Cardiac muscle cell (in vitro differentiated cells and primary cell): Measurements from ENCODE around the gene CATSPERD. TPM values are rescaled to one million over a fixed set of nuclear protein-coding genes. Genes with fewer than 3 reads are reported as not detected.
A peak's percentile ranks its signal among the peaks of the same experiment; 100 is the strongest.

Experiments
- DNase-seq, 2 donors: peaks; one replicate each; pipeline versions ENCODE4 v3.0.0 to v3.0.0-alpha.2; 2010 to 2017; ENCODE audit warnings: low read depth in 1 of 2, low spot score in 1 of 2
- H3K27ac ChIP-seq: fragments of 200-600 bp; sonication (generic); 2 replicates; pipeline ENCODE4 v1.5.1; 2016
- H3K27me3 ChIP-seq: fragments of 200-600 bp; sonication (generic); 2 replicates; pipeline ENCODE4 v1.6.0; 2016; ENCODE audit warnings: control low read depth
- H3K36me3 ChIP-seq: fragments of 200-600 bp; sonication (generic); 2 replicates; pipeline ENCODE4 v1.5.1; 2016; ENCODE audit warnings: control low read depth
- H3K4me1 ChIP-seq: fragments of 200-600 bp; sonication (generic); 2 replicates; pipeline ENCODE4 v1.8.1; 2017; ENCODE audit warnings: low read depth, mild to moderate bottlenecking, mixed run types
- H3K4me3 ChIP-seq: fragments of 200-600 bp; sonication (generic); 2 replicates; pipeline ENCODE4 v1.5.1; 2016; ENCODE audit warnings: mild to moderate bottlenecking
- H3K9me3 ChIP-seq: fragments of 200-600 bp; sonication (generic); 2 replicates; pipeline ENCODE4 v1.5.1; 2017; ENCODE audit warnings: low read depth, mild to moderate bottlenecking, control low read depth
- polyA plus RNA-seq: library from polyadenylated mRNA; unstranded; fragments of >200 nt; fragmentation: Nextera tagmentation; extraction: Ambion mirVana; gene quantifications from 2 replicates; pipeline ENCODE4 v1.2.1, GENCODE V29; 2016
- total RNA-seq: library from RNA; depleted of rRNA; stranded (reverse); fragments of >200 nt; gene quantifications from 2 replicates; pipeline ENCODE4 v1.2.3, GENCODE V29; 2016
- TF ChIP-seq, protein P1 (sequence below): IDR thresholded peaks from 2 replicates; pipeline ENCODE4 v1.5.1; 2012; ENCODE audit warnings: low read depth, mild to moderate bottlenecking, low read length

CATSPERD gene, protein sequence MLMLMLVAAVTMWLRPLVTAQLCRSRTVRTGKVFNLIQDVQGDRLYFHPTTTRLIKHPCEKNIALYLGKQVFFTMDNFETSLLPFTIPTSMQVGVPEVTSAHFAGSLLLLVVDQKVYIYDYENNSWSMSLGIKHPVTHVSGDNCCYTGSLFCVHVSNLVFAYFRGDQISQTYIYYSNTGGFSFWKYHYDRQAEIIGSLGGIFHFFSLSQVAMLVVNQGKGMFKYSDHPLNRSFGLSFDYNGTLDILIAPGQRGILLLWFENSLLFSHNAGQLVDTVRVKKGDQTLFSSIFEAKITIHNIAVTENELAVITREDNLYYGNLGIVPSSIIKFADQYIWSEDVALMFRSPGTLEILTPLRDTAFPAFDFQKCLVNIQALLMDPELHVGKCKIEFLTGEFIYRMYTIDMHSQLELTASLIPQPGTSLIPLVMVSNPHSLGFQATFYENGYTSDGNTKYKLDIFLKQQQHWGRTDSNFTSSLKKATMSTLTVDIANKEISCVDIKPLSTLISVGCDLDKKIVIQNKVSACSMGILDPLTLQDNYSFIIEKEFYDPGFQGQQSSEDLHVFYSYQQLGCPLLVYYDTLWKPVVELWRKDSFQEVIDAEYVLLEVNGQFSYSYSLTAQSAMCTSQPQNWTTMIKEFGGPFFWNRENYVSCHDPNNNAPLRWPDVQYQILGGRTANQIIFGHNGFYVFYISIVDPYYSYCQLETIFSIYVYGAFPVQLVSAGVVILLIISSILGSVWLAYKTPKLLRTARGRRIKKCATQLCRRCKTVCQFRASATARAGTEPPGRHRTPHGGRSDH
- total RNA-seq (0.11 TPM in 1 of 2 replicates, not detected in the other), polyA plus RNA-seq (not detected in 2 replicates)

DNA sequence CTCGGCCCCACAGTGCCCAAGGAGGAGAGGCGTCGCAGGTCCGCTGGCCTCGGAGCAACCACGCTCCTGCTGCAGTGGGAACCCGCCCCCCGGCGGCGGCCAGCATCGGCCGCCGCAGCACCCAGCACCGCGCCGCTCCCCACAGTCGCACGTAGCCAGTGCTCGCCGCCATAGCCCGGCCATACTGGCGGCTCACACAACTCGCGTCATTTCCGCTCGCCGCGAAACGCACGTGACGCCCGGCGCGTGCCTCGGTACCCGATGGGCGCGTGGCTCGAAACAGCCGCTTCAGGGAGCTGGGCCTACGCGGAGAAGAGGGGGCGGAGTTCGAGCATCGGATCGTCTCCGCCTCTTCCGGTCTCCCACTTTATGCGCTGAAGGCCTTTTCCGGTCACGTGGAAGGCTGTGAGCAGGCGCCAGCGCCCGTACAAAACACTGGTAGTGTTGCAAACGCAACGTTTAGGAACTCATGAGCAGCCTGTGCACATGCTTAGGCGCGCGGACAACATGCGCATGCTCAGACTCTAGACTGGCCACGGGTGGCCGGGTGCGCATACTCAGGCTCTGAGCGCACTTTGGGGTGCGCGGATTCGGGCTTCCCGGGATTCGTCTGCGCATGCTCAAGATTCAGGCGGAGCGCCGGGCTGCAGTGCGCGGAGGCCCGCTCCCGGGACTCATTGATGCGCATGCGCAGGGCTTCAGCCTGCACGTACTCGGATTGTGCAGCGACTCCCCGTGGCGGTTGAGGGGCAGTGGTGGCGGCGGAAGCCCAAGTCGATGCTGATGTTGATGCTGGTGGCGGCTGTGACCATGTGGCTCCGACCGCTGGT lies at the start of gene CATSPERD, which contains the start of gene LONP1:
TSS of gene CATSPERD (plus strand) at position 677 of the 830 bp plus-strand sequence. CDS start at position 778, 101 bp downstream.
TSS of gene LONP1 (minus strand) at position 186 of the 830 bp plus-strand sequence. CDS start at position 172, 14 bp downstream.
- Histone ChIP-seq H3K36me3 (no peaks in the 10 kb centered on the region), H3K27ac (peak within 1 kb of the TSS; percentile 93), H3K9me3 (no peaks in the 10 kb centered on the region), H3K4me3 (peak within 1 kb of the TSS; percentile 94), H3K27me3 (no peaks in the 10 kb centered on the region), H3K4me1 (peaks cover 6% of the 10 kb centered on the region)
- TF ChIP-seq, protein P1, sequence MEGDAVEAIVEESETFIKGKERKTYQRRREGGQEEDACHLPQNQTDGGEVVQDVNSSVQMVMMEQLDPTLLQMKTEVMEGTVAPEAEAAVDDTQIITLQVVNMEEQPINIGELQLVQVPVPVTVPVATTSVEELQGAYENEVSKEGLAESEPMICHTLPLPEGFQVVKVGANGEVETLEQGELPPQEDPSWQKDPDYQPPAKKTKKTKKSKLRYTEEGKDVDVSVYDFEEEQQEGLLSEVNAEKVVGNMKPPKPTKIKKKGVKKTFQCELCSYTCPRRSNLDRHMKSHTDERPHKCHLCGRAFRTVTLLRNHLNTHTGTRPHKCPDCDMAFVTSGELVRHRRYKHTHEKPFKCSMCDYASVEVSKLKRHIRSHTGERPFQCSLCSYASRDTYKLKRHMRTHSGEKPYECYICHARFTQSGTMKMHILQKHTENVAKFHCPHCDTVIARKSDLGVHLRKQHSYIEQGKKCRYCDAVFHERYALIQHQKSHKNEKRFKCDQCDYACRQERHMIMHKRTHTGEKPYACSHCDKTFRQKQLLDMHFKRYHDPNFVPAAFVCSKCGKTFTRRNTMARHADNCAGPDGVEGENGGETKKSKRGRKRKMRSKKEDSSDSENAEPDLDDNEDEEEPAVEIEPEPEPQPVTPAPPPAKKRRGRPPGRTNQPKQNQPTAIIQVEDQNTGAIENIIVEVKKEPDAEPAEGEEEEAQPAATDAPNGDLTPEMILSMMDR, result peak; percentile 93
- DNase-seq, result peak; percentile 99 to 100

DNA sequence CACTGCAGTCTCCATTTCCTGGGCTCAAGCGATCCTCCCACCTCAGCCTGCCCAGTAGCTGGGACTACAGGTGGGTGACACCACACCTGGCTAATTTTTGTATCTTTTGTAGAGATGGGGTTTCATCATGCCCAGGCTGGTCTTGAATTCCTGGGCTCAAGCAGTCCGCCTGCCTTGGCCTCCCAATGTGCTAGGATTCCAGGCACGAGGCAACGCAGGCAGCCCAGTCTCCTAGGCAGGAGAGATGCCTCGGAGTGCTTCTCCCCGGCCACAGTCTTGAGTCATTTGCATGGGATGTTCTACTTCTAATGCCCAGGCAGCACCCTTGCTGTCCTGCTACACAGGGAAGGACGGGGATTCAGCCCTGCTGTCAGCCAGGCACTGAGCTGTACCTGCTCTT lies 48.8 kb upstream of the CATSPERD start:
- Histone ChIP-seq H3K4me1 (peaks cover 19% of the 10 kb centered on the region), H3K27ac (no peak overlapping the region), H3K4me3 (no peak overlapping the region), H3K27me3 (no peaks in the 10 kb centered on the region), H3K36me3 (peaks cover 14% of the 10 kb centered on the region), H3K9me3 (no peaks in the 10 kb centered on the region)
- DNase-seq, result no peak
- TF ChIP-seq, protein P1, result no peak

DNA sequence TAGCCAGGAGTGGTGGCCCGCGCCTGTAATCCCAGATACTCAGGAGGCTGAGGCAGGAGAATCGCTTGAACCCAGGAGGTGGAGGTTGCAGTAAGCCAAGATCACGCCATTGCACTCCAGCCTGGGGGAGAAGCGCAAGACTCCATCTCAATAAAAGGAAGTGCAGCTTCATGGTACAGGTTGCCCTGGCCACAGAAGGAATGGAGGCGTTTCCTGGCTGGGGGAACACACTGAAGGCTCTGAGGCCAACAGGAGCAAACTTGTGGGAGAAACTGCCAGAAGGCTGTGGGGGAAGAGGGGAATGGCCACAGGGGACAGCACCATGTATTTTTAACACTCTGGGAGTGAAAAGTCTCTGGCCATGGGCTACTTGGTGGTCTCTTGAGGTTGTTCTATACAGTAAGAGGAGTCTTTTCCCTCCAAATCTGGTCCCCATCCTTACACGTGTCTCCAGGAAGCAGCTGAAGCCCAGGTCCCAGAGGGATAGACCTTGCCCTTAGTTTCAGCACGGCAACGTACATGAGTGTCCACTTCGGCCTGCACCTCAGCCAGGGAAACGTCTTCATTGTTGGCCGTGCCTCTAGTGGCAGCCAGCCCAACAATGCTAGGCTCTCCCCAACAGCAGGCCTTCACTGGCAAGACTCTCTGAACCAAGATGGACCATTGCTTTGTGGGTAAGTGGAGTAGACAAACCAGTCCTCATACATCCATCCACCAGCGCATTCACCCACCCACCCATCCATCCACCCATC lies 47.6 kb upstream of the CATSPERD start:
- H3K27me3 ChIP-seq, result no peaks in the 10 kb centered on the region
- H3K36me3 ChIP-seq, result peaks cover 5% of the 10 kb centered on the region
- peaks cover 19% of the 10 kb centered on the region for H3K4me1 ChIP-seq
- no peak overlapping the region for H3K4me3 ChIP-seq
- no peaks in the 10 kb centered on the region for H3K9me3 ChIP-seq
- H3K27ac ChIP-seq, result no peak overlapping the region
- TF ChIP-seq, protein P1, result no peak
- DNase-seq, result no peak

DNA sequence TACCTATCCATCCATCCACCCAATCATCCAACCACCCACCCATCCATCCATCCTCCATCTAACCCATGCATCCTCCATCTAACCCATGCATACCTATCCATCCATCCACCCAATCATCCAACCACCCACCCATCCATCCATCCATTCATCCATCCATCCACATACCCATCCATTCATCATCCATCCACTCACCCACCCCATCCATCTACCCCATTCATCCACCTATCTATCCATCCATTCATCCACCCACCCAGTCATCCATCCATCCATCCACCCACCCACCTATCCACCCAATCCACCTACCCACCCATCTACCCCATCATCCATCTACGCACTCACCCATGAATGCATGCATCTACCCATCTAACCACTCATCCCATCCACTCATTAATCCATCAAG lies 46.7 kb upstream of the CATSPERD start:
- H3K27ac ChIP-seq, result no peak overlapping the region
- H3K9me3 ChIP-seq, result no peaks in the 10 kb centered on the region
- no peaks in the 10 kb centered on the region for H3K27me3 ChIP-seq
- TF ChIP-seq, protein P1, result no peak
- H3K36me3 ChIP-seq, result peaks cover 5% of the 10 kb centered on the region
- DNase-seq, result no peak
- peaks cover 19% of the 10 kb centered on the region for H3K4me1 ChIP-seq
- no peak overlapping the region for H3K4me3 ChIP-seq
